Osteocyte (in vitro differentiated cells): ENCODE data around the gene MRPL14. TPM values are rescaled to one million over a fixed set of nuclear protein-coding genes. Genes with fewer than 3 reads are reported as not detected.

Experiments
- DNase-seq: peaks from one replicate; pipeline ENCODE4 v3.0.0; 2021; ENCODE audit warnings: mixed read lengths; ENCODE audit not compliant: unreplicated experiment; ENCODE audit errors: extremely low spot score
- H3K27ac Mint-ChIP-seq: one replicate; pipeline ENCODE4 v1.8.0; 2021; ENCODE audit warnings: mild to moderate bottlenecking, mixed read lengths; ENCODE audit not compliant: unreplicated experiment
- H3K27me3 Mint-ChIP-seq: one replicate; pipeline ENCODE4 v1.8.0; 2021; ENCODE audit warnings: mixed read lengths; ENCODE audit not compliant: unreplicated experiment
- H3K36me3 Mint-ChIP-seq: one replicate; pipeline ENCODE4 v1.8.0; 2021; ENCODE audit warnings: mixed read lengths; ENCODE audit not compliant: unreplicated experiment
- H3K4me1 Mint-ChIP-seq: one replicate; pipeline ENCODE4 v1.8.0; 2021; ENCODE audit warnings: mixed read lengths; ENCODE audit not compliant: unreplicated experiment
- H3K4me3 Mint-ChIP-seq: one replicate; pipeline ENCODE4 v1.8.0; 2021; ENCODE audit warnings: mild to moderate bottlenecking, moderate library complexity, mixed read lengths; ENCODE audit not compliant: unreplicated experiment
- H3K9me3 Mint-ChIP-seq: one replicate; pipeline ENCODE4 v1.8.0; 2021; ENCODE audit warnings: mixed read lengths; ENCODE audit not compliant: unreplicated experiment
- CTCF ChIP-seq: fragments of 200-600 bp; sonication (generic); IDR thresholded peaks from 2 replicates; pipeline ENCODE4 v1.5.0; 2021; ENCODE audit warnings: antibody characterized with exemption, mild to moderate bottlenecking, moderate library complexity
- total RNA-seq: library from RNA; stranded (reverse); gene quantifications from 2 replicates; pipeline ENCODE4 v1.2.1, GENCODE V29; 2021

The MRPL14 gene
- total RNA-seq, 1 donor from 2014 or later = 36.5 TPM

GRCh38 chr6:44122801-44123200 lies 4.5 kb downstream of the MRPL14 start:
- Mint-ChIP-seq H3K4me3 (no peak overlapping the region), H3K27me3 (no peaks in the 10 kb centered on the region), H3K4me1 (peaks cover 57% of the 10 kb centered on the region), H3K27ac (peak overlapping the region; percentile 67), H3K36me3 (peaks cover 2% of the 10 kb centered on the region), H3K9me3 (no peaks in the 10 kb centered on the region)
- no peak for TF ChIP-seq CTCF
- DNase-seq = no peak

- H3K9me3 Mint-ChIP-seq = no peaks in the 10 kb centered on the region
- no peaks in the 10 kb centered on the region for H3K27me3 Mint-ChIP-seq
- no peak overlapping the region for H3K27ac Mint-ChIP-seq
- DNase-seq = no peak
- H3K4me1 Mint-ChIP-seq = peaks cover 67% of the 10 kb centered on the region
- H3K4me3 Mint-ChIP-seq = no peak overlapping the region
- H3K36me3 Mint-ChIP-seq = peaks cover 3% of the 10 kb centered on the region
- TF ChIP-seq CTCF = no peak
Observed at GRCh38 chr6:44120692-44121443, 6.4 kb downstream of the MRPL14 start.

- no peaks in the 10 kb centered on the region for H3K27me3 Mint-ChIP-seq
- no peak overlapping the region for H3K4me3 Mint-ChIP-seq
- DNase-seq = no peak
- H3K4me1 Mint-ChIP-seq = peaks cover 63% of the 10 kb centered on the region
- no peak overlapping the region for H3K27ac Mint-ChIP-seq
- H3K36me3 Mint-ChIP-seq = peaks cover 10% of the 10 kb centered on the region
- TF ChIP-seq CTCF = no peak
- no peaks in the 10 kb centered on the region for H3K9me3 Mint-ChIP-seq
Observed at GRCh38 chr6:44119704-44120262, 7.5 kb downstream of the MRPL14 start.

- peak overlapping the region; percentile 80 for H3K27ac Mint-ChIP-seq
- DNase-seq = no peak
- peak overlapping the region; percentile 2 for H3K4me3 Mint-ChIP-seq
- no peak for TF ChIP-seq CTCF
- no peaks in the 10 kb centered on the region for H3K9me3 Mint-ChIP-seq
- no peaks in the 10 kb centered on the region for H3K27me3 Mint-ChIP-seq
- peaks cover 19% of the 10 kb centered on the region for H3K36me3 Mint-ChIP-seq
- H3K4me1 Mint-ChIP-seq = peaks cover 41% of the 10 kb centered on the region
Observed at GRCh38 chr6:44117397-44118128, 9.7 kb downstream of the MRPL14 start.
